Naive B cell (primary cell): ENCODE data around the gene GMEB2. TPM values are rescaled to one million over a fixed set of nuclear protein-coding genes. Genes with fewer than 3 reads are reported as not detected.
"Not testable (repeated sequence)": the region's sequence is repeated elsewhere in the genome, so short reads cannot be mapped to it uniquely, and the experiment has no call there.

Experiments
- ATAC-seq, 2 donors: fragments of 150-1000 bp; cut with Tn5 transposase; 2 replicates each; pipeline ENCODE4 v1.10.0; 2021; ENCODE audit warnings: low read depth in 2 of 2, mild to moderate bottlenecking in 2 of 2, moderate library complexity in 2 of 2
- DNase-seq: peaks from one replicate; pipeline ENCODE4 v3.0.0; 2022
- H3K27ac Mint-ChIP-seq, 6 donors: one replicate each; pipeline ENCODE4 v1.8.0; 2020 to 2022; ENCODE audit warnings: mild to moderate bottlenecking in 6 of 6, mixed read lengths in 6 of 6, moderate library complexity in 5 of 6, inconsistent platforms in 2 of 6
- H3K27me3 Mint-ChIP-seq, 3 donors: one replicate each; pipeline ENCODE4 v1.8.0; 2021 to 2022; ENCODE audit warnings: mixed read lengths in 3 of 3, mild to moderate bottlenecking in 1 of 3
- H3K36me3 Mint-ChIP-seq, 2 donors: one replicate each; pipeline ENCODE4 v1.8.0; 2020 to 2022; ENCODE audit warnings: mixed read lengths in 2 of 2, inconsistent platforms in 1 of 2, mild to moderate bottlenecking in 1 of 2
- H3K4me1 Mint-ChIP-seq, 3 donors: one replicate each; pipeline ENCODE4 v1.8.0; 2020 to 2022; ENCODE audit warnings: mixed read lengths in 3 of 3, inconsistent platforms in 1 of 3, mild to moderate bottlenecking in 1 of 3, moderate library complexity in 1 of 3
- H3K4me3 Mint-ChIP-seq, 8 donors: one replicate each; pipeline ENCODE4 v1.8.0; 2020 to 2022; ENCODE audit warnings: mild to moderate bottlenecking in 8 of 8, mixed read lengths in 8 of 8, moderate library complexity in 8 of 8, inconsistent platforms in 2 of 8
- H3K9me3 Mint-ChIP-seq, 7 donors: one replicate each; pipeline ENCODE4 v1.8.0; 2020 to 2022; ENCODE audit warnings: mixed read lengths in 7 of 7, mild to moderate bottlenecking in 5 of 7, inconsistent platforms in 2 of 7, moderate library complexity in 1 of 7
- polyA plus RNA-seq, 6 donors: library from polyadenylated mRNA; unstranded; fragments of 300-500 nt; fragmentation: Illumina TruSeq; gene quantifications; one replicate each; pipeline ENCODE4 v1.2.3, GENCODE V29; 2021; ENCODE audit warnings: low read depth in 6 of 6

Gene GMEB2
- polyA plus RNA-seq, result 10 to 100 TPM in 1 of 6 donors, 1 to 10 TPM in 5; 3.1 to 16.0 (median 8.6) TPM

GRCh38 chr20:63626424-63627128 is at the start of gene GMEB2:
Gene GMEB2, minus strand, starts transcription at chr20:63627101. Its CDS starts 7,704 bp downstream, at chr20:63619397.
- Mint-ChIP-seq H3K9me3 (no peaks in the 10 kb centered on the region), H3K4me1 (peaks cover 23 to 56% (median 45%) of the 10 kb centered on the region in 3 donors), H3K36me3 (no peaks in the 10 kb centered on the region), H3K4me3 (peak within 1 kb of the TSS; percentile 93 to 97 (median 95)), H3K27me3 (no peaks in the 10 kb centered on the region), H3K27ac (peak within 1 kb of the TSS; percentile 92 to 98 (median 96))
- ATAC-seq, result peak; percentile 35 to 39
- DNase-seq, result no peak

GRCh38 chr20:63675681-63676368 is 48.9 kb upstream of the GMEB2 start:
- DNase-seq, result no peak

GRCh38 chr20:63673951-63674350 is 47.0 kb upstream of the GMEB2 start:
- ATAC-seq (no peak), DNase-seq (no peak)
- Mint-ChIP-seq H3K27me3 (no peaks in the 10 kb centered on the region), H3K4me1 (peaks cover 0 to 4% (median 0%) of the 10 kb centered on the region in 3 donors), H3K9me3 (no peaks in the 10 kb centered on the region), H3K4me3 (no peak overlapping the region), H3K27ac (peak overlapping the region in 1 of 6 donors; percentile 76), H3K36me3 (peaks cover 0 to 11% of the 10 kb centered on the region in 2 donors)

More at GRCh38 chr20:63675681-63676368, 48.9 kb upstream of the GMEB2 start:
- Mint-ChIP-seq H3K27ac (no peak overlapping the region), H3K9me3 (no peaks in the 10 kb centered on the region), H3K36me3 (peaks cover 0 to 11% of the 10 kb centered on the region in 2 donors), H3K27me3 (no peaks in the 10 kb centered on the region), H3K4me3 (peak overlapping the region in 1 of 8 donors; percentile 66), H3K4me1 (no peaks in the 10 kb centered on the region)
- ATAC-seq, result no peak

GRCh38 chr20:63672666-63673065 is 45.8 kb upstream of the GMEB2 start:
- no peaks in the 10 kb centered on the region for H3K27me3 Mint-ChIP-seq
- H3K9me3 Mint-ChIP-seq, result peaks cover 0 to 1% (median 0%) of the 10 kb centered on the region in 7 donors
- ATAC-seq, result no peak
- DNase-seq, result no peak
- H3K4me3 Mint-ChIP-seq, result no peak overlapping the region
- no peak overlapping the region for H3K27ac Mint-ChIP-seq
- H3K4me1 Mint-ChIP-seq, result peaks cover 0 to 4% (median 4%) of the 10 kb centered on the region in 3 donors
- H3K36me3 Mint-ChIP-seq, result peaks cover 5 to 18% of the 10 kb centered on the region in 2 donors

GRCh38 chr20:63671695-63672094 is 44.8 kb upstream of the GMEB2 start:
- H3K4me1 Mint-ChIP-seq, H3K27ac Mint-ChIP-seq, H3K9me3 Mint-ChIP-seq, H3K4me3 Mint-ChIP-seq, H3K27me3 Mint-ChIP-seq, DNase-seq, ATAC-seq: not testable (repeated sequence)
- peaks cover 5 to 18% of the 10 kb centered on the region in 2 donors for H3K36me3 Mint-ChIP-seq

GRCh38 chr20:63668351-63668750 is 41.5 kb upstream of the GMEB2 start:
- H3K9me3 Mint-ChIP-seq, result peaks cover 0 to 1% (median 0%) of the 10 kb centered on the region in 7 donors
- DNase-seq, result no peak
- no peak for ATAC-seq
- no peaks in the 10 kb centered on the region for H3K27me3 Mint-ChIP-seq
- no peak overlapping the region for H3K4me3 Mint-ChIP-seq
- H3K36me3 Mint-ChIP-seq, result peaks cover 5 to 8% of the 10 kb centered on the region in 2 donors
- no peak overlapping the region for H3K27ac Mint-ChIP-seq
- H3K4me1 Mint-ChIP-seq, result peaks cover 0 to 4% (median 4%) of the 10 kb centered on the region in 3 donors

GRCh38 chr20:63667858-63668257 is 41.0 kb upstream of the GMEB2 start:
- ATAC-seq (no peak), DNase-seq (no peak)
- Mint-ChIP-seq H3K27me3 (no peaks in the 10 kb centered on the region), H3K4me1 (peaks cover 0 to 4% (median 4%) of the 10 kb centered on the region in 3 donors), H3K4me3 (no peak overlapping the region), H3K27ac (no peak overlapping the region), H3K9me3 (peaks cover 0 to 1% (median 0%) of the 10 kb centered on the region in 7 donors), H3K36me3 (peaks cover 5 to 8% of the 10 kb centered on the region in 2 donors)

- no peak overlapping the region for H3K4me3 Mint-ChIP-seq
- H3K27me3 Mint-ChIP-seq, result no peaks in the 10 kb centered on the region
- peaks cover 5 to 8% of the 10 kb centered on the region in 2 donors for H3K36me3 Mint-ChIP-seq
- no peak for DNase-seq
- peaks cover 0 to 1% (median 0%) of the 10 kb centered on the region in 7 donors for H3K9me3 Mint-ChIP-seq
- H3K4me1 Mint-ChIP-seq, result peaks cover 0 to 8% (median 4%) of the 10 kb centered on the region in 3 donors
- H3K27ac Mint-ChIP-seq, result peak overlapping the region in 1 of 6 donors; percentile 29
- ATAC-seq, result no peak
Measured at GRCh38 chr20:63665708-63666107, 38.8 kb upstream of the GMEB2 start.

- Mint-ChIP-seq H3K27ac (no peak overlapping the region), H3K36me3 (peaks cover 5 to 8% of the 10 kb centered on the region in 2 donors), H3K9me3 (peaks cover 0 to 1% (median 0%) of the 10 kb centered on the region in 7 donors), H3K4me1 (peaks cover 0 to 8% (median 2%) of the 10 kb centered on the region in 3 donors), H3K27me3 (no peaks in the 10 kb centered on the region), H3K4me3 (no peak overlapping the region)
- DNase-seq (no peak), ATAC-seq (no peak)
Measured at GRCh38 chr20:63664861-63665594, 38.1 kb upstream of the GMEB2 start.

- H3K4me1 Mint-ChIP-seq, result peaks cover 7 to 9% (median 8%) of the 10 kb centered on the region in 3 donors
- no peak for ATAC-seq
- H3K9me3 Mint-ChIP-seq, result peaks cover 0 to 1% (median 0%) of the 10 kb centered on the region in 7 donors
- peaks cover 5 to 8% of the 10 kb centered on the region in 2 donors for H3K36me3 Mint-ChIP-seq
- no peaks in the 10 kb centered on the region for H3K27me3 Mint-ChIP-seq
- no peak for DNase-seq
- H3K4me3 Mint-ChIP-seq, result no peak overlapping the region
- no peak overlapping the region for H3K27ac Mint-ChIP-seq
Measured at GRCh38 chr20:63664143-63664851, 37.4 kb upstream of the GMEB2 start.

GRCh38 chr20:63663332-63664066 is 36.6 kb upstream of the GMEB2 start:
- H3K27ac Mint-ChIP-seq, result no peak overlapping the region
- H3K36me3 Mint-ChIP-seq, result peaks cover 5 to 6% of the 10 kb centered on the region in 2 donors
- ATAC-seq, result no peak
- no peak for DNase-seq
- peaks cover 13 to 17% (median 15%) of the 10 kb centered on the region in 3 donors for H3K4me1 Mint-ChIP-seq
- peak overlapping the region in 1 of 8 donors; percentile 38 for H3K4me3 Mint-ChIP-seq
- H3K27me3 Mint-ChIP-seq, result no peaks in the 10 kb centered on the region
- peaks cover 0 to 1% (median 0%) of the 10 kb centered on the region in 7 donors for H3K9me3 Mint-ChIP-seq

- Mint-ChIP-seq H3K36me3 (no peaks in the 10 kb centered on the region), H3K27ac (no peak overlapping the region), H3K4me1 (peaks cover 11 to 24% (median 21%) of the 10 kb centered on the region in 3 donors), H3K4me3 (peak overlapping the region in 1 of 8 donors; percentile 36), H3K9me3 (no peaks in the 10 kb centered on the region), H3K27me3 (no peaks in the 10 kb centered on the region)
- no peak for DNase-seq
- ATAC-seq, result no peak
Measured at GRCh38 chr20:63662813-63663189, 35.9 kb upstream of the GMEB2 start.
